GM15510 (cell line): ENCODE measurements around the gene PDHX.

Source experiments
- POLR2A ChIP-seq: IDR thresholded peaks from 3 replicates; pipeline ENCODE4 v1.6.1; 2011; ENCODE audit warnings: borderline replicate concordance; ENCODE audit not compliant: insufficient read length; ENCODE audit errors: extremely low read depth

PDHX gene

GRCh38 chr11:35011389-35011788 is 95.0 kb downstream of the PDHX start:
- TF ChIP-seq POLR2A: no peak

- TF ChIP-seq POLR2A: no peak
Measured at GRCh38 chr11:35011944-35012343, 95.5 kb downstream of the PDHX start.

DNA sequence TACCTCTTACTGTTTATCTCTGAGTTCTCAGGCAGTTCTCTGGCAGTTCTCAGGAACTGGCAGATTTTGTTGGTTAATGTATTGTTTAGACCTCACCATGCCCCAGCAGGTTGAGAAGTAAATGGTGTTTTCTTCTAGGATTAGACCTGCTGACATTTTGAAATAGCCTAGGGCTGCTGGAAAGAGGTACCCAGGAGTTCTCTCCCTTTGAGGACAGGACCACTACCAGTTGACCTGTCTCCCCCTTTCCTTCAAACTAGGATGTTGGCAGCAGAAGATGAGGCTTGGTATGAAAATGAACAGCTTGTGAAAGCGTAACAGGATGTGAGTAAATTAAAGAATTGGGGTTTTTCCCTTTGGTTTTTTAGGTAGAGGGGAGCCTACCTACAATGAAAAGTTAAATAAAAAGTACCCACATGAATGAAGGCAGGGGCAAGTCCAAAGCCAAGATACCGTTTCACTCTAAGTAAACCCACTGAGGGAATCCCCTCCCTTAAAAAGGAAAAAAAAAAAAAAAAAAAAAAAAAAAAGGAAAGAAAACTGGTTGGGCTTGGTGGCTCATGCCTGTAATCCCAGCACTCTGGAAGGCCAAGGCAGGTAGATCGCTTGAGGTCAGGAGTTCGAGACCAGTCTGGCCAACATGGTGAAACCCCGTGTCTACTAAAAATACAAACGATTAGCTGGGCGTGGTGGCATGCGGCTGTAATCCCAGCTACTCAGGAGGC is 96.2 kb downstream of the PDHX start:
- no peak for TF ChIP-seq POLR2A

- no peak for TF ChIP-seq POLR2A
Measured at GRCh38 chr11:35013514-35014233, 97.3 kb downstream of the PDHX start.

- no peak for TF ChIP-seq POLR2A
Measured at GRCh38 chr11:35014346-35014745, 97.9 kb downstream of the PDHX start.

GRCh38 chr11:35015621-35016387 is 99.4 kb downstream of the PDHX start:
- TF ChIP-seq POLR2A: no peak

DNA sequence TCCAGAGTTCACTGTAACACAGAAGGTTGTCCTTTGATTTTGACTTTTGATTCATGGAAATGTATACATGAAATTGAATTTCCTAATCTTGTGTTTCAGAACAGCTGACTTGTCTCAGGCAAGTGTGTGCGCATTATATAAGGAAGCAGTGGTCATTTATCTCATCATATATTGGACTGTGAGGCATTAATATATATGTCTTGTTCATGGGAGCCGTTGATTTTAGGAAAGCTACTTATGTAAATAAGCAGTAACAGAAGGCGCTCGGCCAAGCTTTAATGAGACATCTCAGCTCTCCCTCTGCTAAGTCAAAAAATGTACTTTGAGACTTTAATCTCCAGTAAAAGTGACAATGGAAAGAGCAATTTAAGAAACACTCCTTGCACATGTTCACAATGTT is 100.5 kb downstream of the PDHX start:
- TF ChIP-seq POLR2A: no peak

GRCh38 chr11:35017528-35018342 is 101.3 kb downstream of the PDHX start:
- no peak for TF ChIP-seq POLR2A

DNA sequence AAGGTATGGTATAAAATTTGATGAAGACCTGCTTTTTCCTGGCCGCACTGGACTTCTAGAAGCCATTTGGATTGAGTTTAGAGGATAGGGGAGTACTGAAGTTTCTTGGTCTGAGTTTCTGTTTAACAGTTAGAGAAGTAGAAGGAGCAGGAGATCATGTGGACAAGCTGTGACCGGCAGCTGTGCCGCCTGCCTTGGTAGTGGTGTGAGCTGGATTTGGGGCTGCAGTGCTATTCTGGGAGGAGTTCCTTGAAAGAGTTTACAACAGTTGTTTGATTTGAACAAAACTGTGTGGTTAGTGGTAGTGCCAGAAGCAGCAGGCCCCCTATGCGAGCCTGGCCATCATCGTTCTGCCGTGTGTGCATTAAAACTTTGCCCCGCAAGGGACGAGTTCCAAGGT is 105.2 kb downstream of the PDHX start:
- no peak for TF ChIP-seq POLR2A

DNA sequence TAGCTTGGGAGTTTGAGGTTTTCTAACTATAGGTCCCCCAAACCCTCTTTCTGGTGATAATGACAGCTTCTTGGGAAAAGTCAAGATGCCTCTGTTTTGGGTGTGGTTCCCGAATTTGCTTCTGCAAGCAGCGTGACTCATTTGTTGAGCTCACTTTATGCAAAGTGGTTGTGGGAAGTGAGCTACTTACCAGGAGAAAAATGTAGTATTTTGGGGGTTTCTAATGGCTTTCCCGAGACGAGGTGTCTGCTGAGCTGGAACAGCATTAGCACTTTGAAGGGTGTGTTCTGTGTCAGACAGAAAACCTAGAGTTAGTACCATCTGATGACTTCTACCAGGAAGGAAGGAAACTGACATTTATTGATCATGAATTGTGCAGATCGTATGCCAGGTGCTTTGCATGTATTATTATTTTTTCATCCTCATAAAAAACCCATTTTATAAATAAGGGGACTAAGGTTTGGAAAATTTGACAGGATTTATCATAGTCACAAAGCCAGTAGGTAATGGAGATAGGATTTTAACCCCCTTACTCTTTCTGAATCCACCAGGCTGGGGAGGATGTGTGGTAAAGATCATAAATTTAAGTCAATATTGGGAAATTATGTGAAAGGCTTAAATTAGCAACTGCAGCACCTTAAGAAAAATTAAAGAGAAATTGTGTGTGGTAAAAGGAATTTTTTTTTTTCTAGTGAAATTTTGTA is 113.7 kb downstream of the PDHX start:
- no peak for TF ChIP-seq POLR2A

DNA sequence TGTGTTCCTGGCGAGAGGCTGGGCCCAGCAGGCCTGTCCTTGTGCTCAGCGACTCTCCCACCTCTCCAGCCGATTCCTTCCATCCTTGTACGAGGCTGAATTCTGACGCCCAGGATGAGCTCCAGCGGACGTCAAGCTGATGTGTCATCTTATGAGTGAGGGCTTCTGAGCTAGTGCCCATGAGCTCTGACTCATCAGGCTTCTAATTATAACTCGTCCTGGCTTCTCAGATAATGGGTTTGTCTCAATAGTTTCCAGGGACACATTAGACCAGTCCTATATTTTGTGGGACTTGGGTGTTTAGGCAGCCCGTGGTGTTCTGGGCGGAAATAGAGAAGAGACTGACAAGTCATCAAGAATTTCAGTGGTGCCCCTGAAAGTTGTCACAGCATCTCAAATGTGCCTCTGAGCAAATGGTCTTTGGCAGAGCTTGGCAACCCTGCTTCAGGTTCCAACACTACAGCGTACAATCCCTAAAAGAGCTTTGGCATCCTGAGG is 114.3 kb downstream of the PDHX start:
- no peak for TF ChIP-seq POLR2A

GRCh38 chr11:35031346-35031745 is 114.9 kb downstream of the PDHX start:
- no peak for TF ChIP-seq POLR2A

DNA sequence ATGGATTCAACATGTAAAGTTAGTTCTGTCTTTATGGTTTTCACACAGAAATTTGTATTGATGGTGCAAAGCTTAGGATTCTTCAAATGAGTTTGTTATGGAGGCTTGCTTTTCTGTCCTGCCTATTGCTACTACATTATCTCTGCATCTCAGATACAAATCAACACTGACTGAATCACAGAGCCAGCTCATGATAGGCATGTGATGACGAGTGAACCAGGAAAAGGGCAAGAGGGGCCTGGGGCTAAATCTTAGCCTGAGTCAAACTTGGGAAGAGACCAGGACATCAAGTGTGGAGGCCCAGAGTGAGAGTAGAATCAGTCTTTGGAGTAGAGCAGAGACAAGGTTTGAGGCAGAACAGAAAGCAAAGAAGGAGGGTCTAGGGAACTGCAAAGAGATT is 115.4 kb downstream of the PDHX start:
- no peak for TF ChIP-seq POLR2A

DNA sequence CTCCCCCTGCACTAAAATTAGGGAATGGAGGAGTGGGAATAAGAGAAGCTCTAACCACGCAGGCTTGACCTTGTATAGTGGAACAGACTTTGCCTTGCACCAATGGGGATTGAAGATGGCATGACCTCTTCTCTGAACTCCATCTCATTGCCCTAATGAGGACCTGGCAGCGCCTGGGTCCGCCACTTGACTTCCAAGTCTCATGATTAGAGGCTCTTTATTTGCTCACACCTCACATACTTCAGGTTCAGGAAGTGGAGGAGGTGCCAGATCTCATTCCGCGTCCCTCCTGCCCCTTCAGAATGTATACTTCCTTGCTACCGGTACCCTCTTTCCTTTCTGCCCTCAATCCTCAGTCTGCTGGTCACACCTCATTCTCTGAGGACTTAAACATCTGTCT is 116.6 kb downstream of the PDHX start:
- TF ChIP-seq POLR2A: no peak
